ENCODE results near the gene CCDC50.

DNA sequence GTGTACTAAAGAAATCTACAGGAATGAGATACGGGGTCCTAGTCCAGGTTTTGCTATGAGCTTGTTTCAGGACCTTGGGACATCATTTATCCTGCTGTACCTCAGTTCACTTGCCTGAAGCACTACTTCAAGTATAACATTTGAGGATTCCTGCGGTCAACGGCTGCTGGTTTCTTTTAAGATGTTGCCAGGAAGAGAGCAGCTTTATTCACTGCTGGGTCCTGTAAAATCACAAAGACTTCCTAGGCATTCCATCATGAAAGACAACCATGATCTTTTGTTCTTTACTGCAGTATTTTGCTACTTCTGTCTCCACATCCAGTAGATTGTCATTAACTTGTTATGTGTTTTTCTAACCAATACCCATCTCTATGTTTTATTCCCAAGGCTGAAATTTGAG lies 70.7 kb downstream of the CCDC50 start:
- no peak for TF ChIP-seq CTCF (IDR thresholded peaks at IDR 0.05; ENCODE audit: extremely low read depth in 1 of 2, insufficient read depth in 1 of 2, low read depth in 1 of 2, low read length in 2 of 2)
- no peak for TF ChIP-seq POLR2A (IDR thresholded peaks at IDR 0.05; ENCODE audit: low read depth, low read length)
- no peak for TF ChIP-seq EZH2 (IDR thresholded peaks at IDR 0.05; ENCODE audit: borderline replicate concordance, low read depth, low read length, severe bottlenecking)
- no peak for TF ChIP-seq MYC (IDR thresholded peaks at IDR 0.05; ENCODE audit: low read depth, low read length)
- TF ChIP-seq POLR2AphosphoS5 (IDR thresholded peaks at IDR 0.05; ENCODE audit: insufficient read depth, low read depth, low read length): no peak
- TF ChIP-seq GATA2 (IDR thresholded peaks at IDR 0.05; ENCODE audit: insufficient read depth, insufficient read length, low read depth, low read length): no peak
- TF ChIP-seq FOS (IDR thresholded peaks at IDR 0.05; ENCODE audit: borderline replicate concordance, insufficient read depth, low read length): no peak

All from endothelial cell of umbilical vein (primary cell).